ENCODE results near the gene PAQR8.

The PAQR8 gene, protein sequence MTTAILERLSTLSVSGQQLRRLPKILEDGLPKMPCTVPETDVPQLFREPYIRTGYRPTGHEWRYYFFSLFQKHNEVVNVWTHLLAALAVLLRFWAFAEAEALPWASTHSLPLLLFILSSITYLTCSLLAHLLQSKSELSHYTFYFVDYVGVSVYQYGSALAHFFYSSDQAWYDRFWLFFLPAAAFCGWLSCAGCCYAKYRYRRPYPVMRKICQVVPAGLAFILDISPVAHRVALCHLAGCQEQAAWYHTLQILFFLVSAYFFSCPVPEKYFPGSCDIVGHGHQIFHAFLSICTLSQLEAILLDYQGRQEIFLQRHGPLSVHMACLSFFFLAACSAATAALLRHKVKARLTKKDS

DNA sequence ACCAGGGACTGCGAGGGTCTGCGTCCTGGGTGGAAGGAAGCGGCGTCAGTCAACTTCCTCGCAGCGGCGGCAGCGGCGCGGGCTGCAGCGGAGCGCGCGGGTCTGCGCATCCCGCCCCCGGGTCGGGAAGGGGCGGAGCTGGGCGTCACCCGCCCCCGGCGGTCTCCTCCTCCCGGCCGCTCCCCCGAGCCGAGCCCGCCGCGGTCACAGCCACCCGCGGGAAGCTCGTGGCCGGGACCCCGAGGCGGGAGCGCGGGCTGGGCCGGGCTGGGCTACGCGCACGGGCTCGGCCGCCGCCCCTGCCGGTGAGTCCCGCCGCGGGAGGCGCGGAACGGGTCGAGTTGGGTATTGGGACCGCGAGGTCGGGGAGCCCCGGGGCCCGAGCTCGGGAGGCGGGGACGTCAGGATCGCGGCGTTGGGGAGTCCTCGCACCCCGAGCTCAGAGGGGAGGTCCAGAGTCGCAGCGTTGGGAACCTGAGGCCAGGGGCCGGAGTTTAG lies at the start of gene PAQR8:
Gene PAQR8, plus strand, starts transcription at position 207 of the 498 bp plus-strand sequence. CDS start 41,063 bp downstream, outside the sequence.
- DNase-seq: peak; percentile 75

DNA sequence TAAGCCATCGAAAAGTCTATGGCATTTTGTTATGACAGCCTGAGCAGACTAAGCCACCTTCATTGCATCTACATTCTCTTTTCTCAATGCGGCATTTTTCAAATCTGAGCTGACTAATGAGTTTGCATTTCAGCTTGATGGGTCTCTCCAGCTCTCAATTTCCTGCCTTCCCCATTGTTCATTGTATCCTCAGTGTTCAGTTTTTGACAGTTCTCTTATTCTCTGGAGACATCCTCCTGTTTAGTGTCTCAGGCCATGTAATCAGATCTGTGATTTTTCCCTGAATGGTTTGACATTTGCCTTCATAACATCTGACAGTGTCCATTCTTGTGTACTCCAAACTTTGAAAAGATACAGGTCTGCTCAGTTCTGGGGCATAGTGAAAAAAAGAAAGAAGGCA lies 49.5 kb upstream of the PAQR8 start:
- DNase-seq: no peak

DNA sequence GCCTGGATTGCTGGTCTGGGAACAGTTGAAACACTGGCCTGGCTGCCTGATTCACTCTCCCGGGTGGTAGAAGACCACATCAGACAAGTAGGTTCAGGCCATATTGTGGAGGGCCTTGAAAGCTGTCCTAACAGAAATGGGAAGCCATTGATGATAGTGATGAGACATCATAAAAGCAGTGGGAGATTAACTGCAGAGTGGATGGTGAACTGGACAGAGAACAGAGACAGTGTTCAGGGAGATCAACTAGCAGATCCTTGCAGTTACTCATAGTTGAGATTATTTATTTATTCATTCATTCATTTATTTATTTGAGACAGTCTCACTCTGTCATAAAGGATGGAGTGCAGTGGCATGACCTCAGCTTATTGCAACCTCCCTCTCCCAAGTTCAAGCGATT lies 47.2 kb upstream of the PAQR8 start:
- no peak for DNase-seq

DNA sequence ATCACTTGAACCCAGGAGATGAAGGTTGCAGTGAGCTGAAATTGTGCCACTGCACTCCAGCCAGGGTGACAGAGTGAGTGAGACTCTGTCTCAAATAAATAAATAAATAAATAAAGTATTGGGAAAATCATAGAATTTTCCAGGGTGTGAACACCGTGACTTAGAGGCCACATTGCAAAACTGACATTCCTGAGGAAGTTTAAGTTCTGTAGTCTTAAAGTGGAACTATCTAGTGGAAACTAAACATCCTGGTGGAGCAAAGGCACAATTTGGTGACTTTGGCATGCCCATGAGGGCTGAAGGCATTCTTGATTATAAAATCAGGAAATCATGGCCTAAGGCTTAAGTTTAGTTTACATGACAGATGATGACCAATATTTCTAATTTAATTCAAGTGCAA lies 44.7 kb upstream of the PAQR8 start:
- no peak for DNase-seq

DNA sequence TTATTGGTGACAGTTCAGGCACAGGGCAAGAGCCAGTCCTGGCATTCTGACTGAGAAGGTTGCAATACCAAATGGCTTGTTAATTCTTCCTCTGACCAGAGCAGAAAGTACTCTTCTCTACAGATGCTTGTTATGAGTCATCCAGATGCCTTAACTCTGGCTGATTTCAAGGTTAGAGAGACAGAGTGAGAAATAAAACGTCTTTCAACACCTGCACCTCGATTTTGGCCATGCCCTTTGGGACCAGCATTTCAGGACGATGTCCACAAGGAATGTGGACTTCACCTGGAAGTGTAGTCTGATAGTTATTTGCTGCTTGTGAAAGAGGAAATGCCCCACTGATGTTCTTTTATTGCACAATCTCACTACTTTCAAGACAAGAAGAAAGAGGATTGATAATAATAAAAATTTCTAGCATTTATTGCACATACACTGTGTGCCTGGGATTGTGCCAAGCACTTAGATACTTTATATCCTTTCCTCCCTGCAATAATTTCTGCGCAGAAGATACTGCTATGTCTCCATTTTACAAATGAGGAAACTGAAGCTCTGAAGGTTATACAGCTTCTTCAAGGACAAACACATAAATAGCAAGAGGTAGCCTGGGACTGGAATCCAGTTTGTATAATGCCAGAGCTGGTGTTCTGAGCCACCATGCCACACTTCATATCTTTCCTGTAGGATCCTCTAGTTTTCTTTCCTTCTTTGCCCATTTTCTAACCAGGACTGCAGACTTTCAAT lies 43.9 kb upstream of the PAQR8 start:
- DNase-seq: no peak

DNA sequence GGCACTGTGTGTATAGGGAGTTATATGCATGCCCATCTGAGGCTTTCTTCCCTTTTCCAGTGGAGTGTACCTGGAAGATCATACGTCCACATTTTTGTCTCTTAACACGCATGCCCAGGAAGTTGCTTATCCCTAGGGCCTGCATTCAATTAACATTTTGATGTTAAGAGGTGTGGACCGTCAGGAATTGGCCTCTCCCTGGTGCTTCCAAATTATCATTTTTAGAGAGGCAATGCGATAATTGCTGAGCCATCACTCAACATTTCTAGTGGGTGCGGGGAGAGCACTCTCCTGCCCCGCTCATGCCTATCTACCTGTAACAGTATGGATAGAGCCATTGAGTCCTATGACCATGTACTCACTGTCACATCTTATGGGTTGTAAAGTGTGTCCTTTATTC lies 37.8 kb upstream of the PAQR8 start:
- DNase-seq: no peak

DNA sequence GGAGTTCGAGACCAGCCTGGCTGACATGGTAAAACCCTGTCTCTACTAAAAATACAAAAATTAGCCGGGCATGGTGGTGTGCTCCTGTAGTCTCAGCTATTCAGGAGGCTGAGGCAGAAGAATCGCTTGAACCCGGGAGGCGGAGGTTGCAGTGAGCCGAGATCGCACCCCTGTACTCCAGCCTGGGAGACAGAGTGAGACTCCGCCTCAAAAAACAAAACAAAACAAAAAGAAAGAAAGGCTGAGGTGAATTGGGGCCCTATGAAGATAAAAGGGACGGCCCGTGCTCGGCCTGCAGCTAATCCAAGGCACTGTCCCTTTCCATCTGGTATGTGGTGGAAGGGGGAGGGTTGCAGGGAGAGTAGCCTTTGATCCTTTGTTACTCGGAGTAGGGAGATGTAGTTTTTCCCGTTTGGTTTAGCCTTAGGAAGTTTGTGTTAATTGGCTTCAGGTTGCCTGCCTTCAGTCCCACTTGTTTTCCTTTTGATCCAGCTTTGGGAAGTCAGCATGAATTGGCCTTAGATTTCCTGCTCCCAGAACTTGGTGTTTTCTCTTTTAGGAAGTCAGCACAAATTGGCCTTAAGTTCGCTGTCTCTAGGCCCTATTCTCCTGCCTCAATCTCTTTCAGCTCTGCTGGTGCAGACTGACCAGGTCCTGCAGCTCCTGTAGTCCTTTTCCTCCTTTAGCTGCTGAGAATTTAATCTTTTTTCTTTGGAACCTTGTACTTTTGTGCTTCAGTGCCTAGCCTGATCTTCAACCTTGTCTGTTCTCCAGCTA lies 36.1 kb upstream of the PAQR8 start:
- DNase-seq: no peak

DNA sequence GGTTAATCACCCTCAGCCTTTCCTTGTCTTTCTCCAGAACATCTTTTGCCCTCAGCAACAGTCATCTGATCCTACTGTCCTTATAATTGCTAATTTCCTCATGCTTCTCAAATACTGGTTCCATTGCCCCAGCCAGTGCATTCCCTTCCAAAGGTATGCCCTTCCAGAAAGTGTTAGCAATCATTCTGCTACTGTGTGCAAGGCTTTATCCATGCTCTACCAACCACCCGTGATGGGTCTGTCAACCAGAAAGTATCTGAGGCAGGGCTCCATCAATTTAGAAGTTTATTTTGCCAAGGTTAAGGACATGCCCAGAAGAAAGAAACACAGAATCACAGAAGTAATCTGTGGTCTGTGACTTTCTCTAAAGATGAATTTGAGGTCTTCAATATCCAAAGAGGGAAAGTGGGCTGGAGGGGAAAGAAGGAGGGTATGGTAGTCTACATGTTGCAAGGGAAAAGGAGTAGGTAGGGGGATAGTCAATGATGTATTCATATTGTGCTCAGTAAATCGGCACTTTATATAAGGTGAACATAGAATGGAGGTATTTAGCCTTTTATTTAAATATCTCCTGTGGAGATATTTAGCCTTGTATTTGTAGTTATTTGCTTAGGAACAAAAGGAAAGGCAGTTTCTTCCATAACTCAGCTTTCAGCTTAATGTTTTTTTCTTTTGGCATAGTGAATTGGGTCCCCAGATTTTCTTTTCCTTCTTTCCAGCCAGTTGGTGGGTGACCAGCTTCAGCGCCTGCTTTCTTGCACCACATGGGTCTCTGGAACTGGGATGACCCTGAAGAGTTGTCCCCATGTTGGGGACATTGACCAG lies 35.2 kb upstream of the PAQR8 start:
- DNase-seq: no peak

DNA sequence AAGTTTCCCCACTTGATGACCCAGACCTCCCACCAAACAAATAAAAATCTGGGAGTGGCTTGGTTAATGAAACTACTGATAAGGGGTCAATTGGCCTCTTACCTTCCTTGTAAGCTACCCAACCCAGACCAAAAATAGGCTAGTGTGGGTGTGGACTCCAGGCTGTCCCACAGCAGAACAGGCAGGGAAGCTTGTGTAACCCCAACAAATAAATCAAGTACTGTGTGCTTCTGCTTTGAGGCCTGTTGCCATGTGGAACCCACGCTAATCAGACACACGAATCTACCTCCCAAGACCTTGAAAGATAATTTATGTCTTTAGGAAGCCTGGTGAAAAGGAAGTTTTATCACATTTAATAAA lies 33.7 kb upstream of the PAQR8 start:
- no peak for DNase-seq

DNA sequence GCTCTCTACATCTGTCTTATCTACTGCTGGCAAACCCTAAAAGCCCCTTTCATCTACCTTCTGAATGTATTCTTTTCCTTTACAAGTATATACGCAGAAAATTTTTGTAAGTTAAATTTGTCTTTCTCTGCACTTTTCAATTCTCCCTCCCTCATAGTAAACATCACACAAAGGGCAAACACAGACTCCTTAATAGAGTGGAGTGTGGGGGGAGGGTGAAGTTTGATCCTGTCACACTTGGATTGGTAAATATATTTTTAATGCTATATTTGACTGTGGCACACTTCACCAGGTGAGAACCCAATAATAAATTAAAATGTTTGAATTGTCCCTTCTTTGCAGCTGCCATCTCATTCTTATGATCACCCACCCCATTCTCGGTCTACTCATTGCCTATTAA lies 33.2 kb upstream of the PAQR8 start:
- DNase-seq: no peak

DNA sequence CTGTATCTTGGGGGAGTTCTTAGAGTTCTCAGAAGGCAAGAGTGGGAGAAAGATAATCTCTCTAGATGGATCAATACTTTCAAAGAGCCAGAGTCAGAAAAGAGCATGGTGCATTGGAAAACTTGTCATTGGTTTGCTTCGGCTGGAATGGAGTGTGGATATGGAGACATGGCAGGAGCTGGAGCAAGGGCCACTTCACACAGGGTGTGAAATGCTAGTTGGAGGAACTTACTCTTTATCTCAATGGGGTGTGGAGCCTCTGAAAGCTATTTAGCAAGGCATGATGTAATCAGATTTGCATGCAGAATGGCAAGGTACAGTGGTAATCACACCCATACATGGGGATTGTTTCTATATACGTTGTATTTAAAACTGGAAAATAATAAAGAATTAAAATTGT lies 31.5 kb upstream of the PAQR8 start:
- DNase-seq: no peak

DNA sequence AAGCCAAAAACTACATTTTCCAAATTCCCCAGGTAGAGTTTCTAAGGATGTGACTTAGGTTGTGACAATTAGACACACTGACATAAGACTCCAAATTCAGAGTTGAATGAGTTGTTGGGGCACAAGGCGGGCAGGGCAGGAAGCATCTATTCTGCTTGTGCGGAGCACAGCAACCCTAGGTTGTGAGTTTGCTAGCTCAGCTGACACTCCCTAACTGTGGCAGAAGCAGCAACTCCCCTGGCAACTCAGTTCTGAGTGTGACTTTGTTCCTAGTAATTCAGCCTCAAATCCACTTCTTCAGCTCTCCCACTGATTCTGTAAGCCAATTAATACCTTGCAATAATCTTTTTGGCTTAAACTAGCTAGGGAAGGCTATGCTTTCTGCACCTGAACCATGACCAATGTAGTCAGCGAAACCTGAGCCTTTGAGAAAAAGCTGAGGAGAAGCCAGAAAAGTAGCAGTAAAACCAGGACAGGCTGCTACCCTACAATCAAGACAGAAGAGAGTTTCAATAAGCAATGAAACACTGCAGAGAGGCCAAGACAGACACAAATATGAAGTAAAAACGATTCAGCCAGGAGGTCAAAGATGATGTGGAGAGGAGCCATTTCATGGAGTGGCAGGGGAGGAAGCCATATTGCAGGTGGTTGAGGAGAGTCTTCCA lies 30.0 kb upstream of the PAQR8 start:
- no peak for DNase-seq

DNA sequence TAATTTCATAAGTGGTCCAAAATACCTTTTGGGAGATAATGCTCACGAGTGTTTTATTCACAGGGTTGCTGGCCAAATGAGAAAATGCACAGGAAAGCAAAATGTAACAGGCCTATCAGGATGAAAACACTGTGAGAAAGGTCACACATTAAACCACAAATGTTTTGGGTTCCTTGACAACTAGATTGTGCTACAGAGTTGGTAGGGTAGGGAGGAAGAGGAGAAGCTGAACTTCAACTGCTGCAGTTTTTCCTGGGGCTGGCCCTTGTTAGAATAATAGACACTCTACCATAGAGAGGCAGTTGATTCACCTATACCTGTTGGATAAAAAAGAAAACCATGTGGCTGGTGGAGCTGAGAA lies 28.1 kb upstream of the PAQR8 start:
- DNase-seq: no peak

DNA sequence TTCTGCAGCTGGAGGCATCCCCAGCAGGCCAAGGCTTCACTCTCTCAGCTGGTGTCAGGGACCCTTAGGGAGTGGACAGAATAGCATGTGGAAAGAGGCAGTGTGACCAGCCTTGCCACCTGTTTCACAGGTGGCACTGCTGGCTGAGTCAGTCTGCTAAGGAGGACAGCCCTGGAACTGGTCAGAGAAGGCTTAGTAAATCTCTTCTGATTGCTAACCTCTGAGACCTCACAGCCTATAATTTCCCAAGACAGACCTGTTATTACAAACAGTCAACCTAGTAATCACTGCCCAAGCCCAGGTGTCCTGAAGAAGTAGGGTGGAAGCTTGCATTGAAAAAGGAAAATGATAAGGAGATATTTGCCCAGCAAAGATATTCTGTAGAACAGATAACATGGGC lies 26.4 kb upstream of the PAQR8 start:
- no peak for DNase-seq

DNA sequence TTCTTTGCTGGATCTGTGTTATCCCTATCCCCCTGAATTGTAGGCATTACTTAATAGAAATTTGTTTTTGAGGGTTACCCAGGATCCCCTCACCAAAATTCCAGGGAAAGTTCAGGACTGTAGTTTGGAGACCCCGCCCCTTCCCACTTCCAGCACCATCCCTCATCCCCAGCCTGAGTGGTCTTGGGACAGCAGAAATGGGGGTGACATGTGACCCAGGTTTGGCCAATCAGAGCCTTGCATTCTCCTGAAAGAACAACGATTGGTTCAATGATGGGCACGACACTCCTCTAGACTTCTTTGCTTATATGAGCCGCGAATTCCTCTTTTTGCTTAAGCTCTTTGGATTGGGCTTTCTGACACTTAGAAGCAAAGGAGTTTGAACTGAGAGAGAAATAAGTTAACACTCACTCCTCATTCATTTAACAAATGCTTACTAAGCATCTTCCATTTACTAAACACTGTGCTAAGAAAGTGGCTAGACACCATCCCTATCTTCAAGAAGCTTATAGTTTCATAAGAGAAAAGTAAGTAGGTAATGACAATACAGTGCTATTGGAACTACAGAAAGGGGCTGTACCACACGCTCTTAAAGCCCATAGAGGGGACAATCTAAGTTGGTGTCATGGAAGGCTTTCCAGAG lies 24.9 kb upstream of the PAQR8 start:
- DNase-seq: no peak

DNA sequence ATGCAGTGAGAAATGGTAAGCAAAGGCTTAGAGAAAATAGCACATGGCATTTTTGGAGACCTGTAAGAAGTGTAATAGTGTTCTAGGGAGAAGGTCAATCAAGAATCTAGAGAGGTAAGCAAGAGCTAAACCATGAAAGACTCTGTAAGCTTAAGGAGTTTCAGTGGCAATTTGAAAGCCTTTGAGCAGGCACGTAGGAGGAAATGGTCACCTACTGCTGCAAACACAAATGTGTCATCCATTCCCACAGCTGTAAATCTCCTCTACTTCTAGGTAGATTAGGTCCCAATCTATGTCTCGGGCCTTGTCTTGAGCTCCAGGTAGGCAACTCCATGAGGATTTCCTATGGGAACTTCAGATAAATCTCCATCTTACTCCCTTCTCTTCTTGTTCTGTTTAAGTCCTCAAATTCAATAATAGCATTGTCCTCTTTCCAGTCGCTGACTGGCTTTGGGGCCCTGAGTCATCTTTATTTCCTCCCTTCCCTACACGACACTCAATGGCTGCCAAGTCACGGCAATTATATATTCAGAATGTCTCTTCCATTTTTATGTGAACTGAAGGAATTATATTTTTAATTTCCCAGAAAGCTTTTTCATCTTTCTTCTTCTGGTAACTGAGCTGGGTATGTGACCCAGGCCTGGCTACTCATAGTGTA lies 24.2 kb upstream of the PAQR8 start:
- no peak for DNase-seq

DNA sequence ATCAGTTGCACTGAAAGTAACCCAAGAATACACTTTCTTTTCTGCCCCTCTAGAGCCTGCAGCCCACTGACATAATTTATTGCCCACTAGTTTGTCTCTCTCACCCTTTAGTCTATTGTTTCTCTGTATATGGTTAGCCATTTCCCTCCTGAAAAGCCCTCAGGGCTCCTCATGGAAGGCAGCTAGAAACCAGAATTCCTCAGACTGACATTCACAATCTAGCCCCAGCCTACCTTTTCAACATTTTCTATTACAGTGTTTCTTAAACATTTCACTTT lies 21.4 kb upstream of the PAQR8 start:
- no peak for DNase-seq

DNA sequence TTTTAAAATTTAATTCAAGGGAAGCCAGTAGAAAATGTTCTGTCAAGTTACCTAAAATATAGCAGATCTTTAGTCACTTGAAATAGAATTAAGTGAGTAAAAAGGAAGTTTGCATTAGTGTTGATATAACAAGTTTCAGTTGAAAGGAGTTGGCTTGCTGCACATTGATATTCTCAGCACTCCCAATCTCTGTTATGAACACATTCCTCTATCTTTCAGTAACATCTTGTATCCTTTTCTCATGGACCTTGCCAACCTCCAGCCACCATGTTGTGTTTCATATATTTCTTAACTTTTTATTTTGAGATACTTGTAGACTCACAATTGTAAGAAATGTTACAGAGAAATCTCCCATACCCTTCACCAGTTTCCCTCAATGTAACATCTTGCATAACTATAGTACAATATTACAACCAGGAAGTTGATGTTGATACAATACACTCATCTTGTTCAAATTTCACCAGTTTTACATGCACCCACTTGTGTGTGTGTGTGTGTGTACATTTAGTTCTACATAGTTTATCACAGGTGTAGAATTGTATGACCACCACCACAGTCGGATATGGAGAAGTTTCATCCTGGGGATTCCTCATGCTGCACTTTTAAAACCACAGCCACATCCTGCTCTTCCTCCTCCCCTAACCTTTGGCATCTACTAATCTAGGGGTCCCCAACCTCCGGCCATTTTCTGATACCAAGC lies 20.2 kb upstream of the PAQR8 start:
- no peak for DNase-seq

DNA sequence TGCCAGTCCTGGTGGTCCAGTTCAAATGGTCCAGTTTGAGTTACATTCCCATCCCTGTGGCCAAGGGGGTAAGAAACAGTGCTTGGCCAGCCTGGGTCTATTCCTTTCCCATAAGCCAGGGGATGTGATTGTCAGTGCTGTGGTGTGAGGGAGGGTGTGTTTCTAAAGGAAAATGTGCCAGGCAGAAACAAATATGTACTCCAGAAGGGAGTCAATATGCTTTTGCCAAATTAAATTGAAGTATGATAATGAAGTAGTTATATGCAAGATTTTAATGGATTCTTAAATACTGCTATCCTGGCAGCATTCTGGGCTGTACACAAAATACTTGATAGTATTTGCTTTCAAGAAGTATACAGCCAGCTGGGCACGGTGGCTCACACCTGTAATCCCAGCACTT lies 16.6 kb upstream of the PAQR8 start:
- DNase-seq: no peak

DNA sequence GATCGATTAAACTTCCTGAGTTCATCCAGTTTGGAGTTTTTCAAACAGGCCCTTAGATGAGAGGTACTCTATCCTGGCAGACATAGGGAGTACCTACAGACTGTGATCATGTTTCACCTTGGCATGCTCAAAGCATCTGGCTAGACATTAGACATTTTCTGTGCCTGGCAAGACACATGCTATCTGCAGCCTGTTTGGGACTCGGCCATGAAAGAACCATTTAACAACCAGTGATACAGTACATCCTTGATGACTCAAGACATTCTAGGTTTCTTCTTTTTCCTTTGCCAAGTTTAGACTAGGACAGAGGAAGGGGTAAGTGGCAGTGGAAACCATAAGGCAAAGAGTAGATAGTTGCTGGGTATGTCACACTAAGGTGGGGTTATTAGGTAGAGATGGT lies 15.4 kb upstream of the PAQR8 start:
- no peak for DNase-seq

DNA sequence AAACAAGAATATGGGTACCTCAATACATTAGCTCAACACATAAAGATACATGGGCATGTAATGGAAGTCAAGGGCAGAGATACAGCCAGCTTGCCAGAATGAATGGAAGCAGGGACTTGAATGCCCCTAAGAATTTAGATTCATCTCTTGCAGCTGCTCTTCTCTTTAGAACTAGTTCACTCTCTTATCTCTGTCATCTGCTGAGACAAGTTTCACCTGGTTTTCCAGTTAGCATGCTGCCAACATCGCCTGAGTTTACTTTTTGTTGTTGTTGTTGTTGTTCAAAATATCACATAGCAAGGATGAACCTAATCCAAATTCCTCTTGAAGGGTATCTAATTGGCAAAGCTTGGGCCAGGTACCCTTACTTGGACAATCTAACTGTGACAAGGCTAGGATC lies 14.1 kb upstream of the PAQR8 start:
- DNase-seq: no peak
